Prostate gland (tissue), 2 donors: Measurements from ENCODE around the gene PDE7B.

ENCODE experiments used
- CTCF ChIP-seq, 4 experiments: fragments of 200-600 bp in 2 of 4; fragments of 450-650 bp in 2 of 4; sonication (generic) in 2 of 4; IDR thresholded peaks; 1 replicate in 3 of 4; 2 replicates in 1 of 4; pipeline ENCODE4 v1.5.1; 2016 to 2019; ENCODE audit warnings: antibody characterized with exemption in 4 of 4, mild to moderate bottlenecking in 2 of 4, moderate library complexity in 2 of 4
- POLR2A ChIP-seq: fragments of 450-650 bp; IDR thresholded peaks from one replicate; pipeline ENCODE4 v1.6.1; 2016; ENCODE audit warnings: antibody characterized with exemption, mild to moderate bottlenecking

- no peak for TF ChIP-seq CTCF (IDR thresholded peaks at IDR 0.05)
- TF ChIP-seq POLR2A, result no peak
These were observed 337.6 kb downstream of the PDE7B start for GRCh38 chr6:136189104-136189503.
